Hematopoietic multipotent progenitor cell treated with erythropoietin and hydrocortisone succinate and interleukin-3 and kit ligand, for 8 days (in vitro differentiated cells): Measurements from ENCODE around the gene GDF11.
"Not testable (repeated sequence)": the region's sequence is repeated elsewhere in the genome, so short reads cannot be mapped to it uniquely, and the experiment has no call there.

Experiments used
- DNase-seq: peaks from one replicate; pipeline ENCODE4 v3.0.0-alpha.2; 2015

Gene GDF11

GRCh38 chr12:55743406-55744339 is 751 bp downstream of the GDF11 start:
- DNase-seq: peak; percentile 63

- no peak for DNase-seq
Observed at GRCh38 chr12:55744340-55745030, 1.6 kb downstream of the GDF11 start.

DNA sequence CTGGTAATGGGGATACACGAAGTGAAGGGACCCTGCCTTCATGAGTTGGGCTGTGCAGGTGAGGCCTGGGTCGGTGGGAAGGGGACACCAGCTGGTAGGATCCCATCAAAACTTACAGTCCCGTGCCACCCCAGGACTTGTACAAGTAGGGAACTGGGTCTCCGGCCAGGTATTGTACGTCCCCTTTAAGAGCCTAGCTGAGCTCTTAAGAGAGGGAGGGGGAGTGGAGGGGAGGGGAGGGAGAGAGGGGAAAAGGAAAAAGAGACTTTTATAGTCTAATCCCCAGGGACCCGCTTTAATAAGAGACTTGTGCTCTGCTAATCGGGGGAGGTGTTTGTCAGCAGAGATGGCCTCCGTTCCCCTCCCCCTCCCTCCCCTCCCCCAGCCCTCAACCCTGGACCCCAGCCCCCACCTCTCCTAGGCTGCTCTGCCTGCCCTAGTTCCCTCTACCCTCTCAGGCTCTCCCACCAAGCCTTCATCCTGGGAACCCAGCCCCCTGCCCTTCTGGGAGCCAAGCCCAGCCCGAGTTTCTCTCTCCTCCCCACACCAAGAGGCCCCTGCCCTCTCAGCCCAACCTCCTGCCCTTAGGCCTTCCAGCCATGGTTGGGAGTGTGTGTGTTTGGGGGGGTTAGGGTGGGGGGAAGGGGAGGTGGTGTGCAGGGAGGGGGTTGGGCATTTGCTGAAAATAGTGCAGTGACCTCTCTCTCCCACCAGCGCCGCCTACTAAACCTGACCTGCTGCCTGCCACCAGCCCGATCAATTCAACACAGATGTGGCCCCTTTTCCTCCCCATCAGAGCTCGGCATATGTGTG is 2.6 kb downstream of the GDF11 start:
- DNase-seq: no peak

DNA sequence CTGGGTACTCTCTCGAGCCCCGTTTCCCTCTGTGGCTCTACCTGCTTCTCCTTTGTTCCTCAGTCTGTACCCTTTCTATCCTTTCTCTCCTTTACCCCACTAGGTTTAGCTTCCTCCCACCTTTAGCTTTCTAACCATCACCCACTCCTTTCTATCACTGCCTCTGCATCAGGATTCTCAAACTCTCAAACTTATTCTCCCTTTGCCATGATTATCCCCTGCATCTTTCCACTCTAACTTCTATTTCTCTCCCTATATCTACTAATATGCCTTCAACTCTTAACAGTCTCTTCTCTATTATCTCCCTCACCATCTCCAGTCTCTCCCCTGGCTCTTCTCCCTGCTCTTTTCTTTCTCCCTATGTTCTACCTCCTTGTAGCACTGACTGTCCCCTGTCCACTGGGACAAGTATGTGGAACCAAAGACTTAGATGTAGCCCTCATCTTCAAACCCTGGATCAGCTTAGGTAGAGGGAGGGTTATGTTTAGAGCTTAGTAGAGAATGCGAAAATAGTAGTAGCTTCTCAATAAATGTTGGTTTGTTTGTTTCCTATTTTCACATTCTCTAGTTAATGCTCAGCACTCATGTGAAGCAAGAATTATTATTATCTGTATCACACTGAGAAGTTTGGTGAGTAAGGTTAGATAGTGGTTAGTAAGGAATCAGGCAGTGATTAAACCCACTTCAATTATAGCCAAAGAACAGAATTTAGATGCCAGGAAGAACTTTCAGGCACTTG is 3.4 kb downstream of the GDF11 start:
- no peak for DNase-seq

GRCh38 chr12:55746913-55747231 is 4.0 kb downstream of the GDF11 start:
- no peak for DNase-seq

- DNase-seq: no peak
Observed at GRCh38 chr12:55748230-55748993, 5.5 kb downstream of the GDF11 start.

- no peak for DNase-seq
Observed at GRCh38 chr12:55755246-55755645, 12.3 kb downstream of the GDF11 start.

DNA sequence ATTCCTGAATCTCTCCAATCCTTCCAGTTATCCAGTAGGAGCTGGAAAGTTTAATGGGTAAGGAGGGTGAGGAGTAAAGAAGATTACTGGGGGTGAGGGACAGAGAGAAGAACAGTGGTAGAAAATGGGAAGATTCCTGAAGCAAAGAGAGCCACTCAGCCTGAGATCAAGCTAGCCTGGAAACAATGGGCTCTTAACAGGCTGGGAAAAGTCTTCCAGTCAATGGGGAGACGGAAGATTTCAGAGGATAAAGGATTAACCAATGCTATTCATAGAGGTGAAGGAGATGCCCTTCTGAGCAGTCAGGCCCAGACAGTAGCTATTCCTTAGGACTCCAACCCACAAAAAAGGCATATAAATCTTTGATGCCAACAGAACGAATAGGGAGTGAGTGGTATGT is 14.8 kb downstream of the GDF11 start:
- DNase-seq: no peak

DNA sequence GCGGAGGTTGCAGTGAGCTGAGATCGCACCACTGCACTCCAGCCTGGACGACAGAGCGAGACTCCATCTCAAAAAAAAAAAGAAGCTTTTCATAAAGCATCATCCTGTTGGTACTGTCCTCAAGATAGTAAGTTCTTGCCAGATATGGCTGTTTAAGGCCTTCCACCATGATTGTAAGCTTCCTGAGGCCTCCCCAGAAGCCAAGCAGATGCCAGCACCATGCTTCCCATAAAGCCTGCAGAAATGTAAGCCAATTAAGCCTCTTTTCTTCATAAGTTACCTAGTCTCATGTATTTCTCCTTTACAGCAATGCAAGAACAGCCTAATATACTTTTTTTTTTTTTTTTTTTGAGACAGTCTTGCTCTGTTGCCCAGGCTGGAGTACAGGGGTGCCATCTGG is 15.7 kb downstream of the GDF11 start:
- DNase-seq: not testable (repeated sequence)

GRCh38 chr12:55760663-55761062 is 17.7 kb downstream of the GDF11 start:
- no peak for DNase-seq

DNA sequence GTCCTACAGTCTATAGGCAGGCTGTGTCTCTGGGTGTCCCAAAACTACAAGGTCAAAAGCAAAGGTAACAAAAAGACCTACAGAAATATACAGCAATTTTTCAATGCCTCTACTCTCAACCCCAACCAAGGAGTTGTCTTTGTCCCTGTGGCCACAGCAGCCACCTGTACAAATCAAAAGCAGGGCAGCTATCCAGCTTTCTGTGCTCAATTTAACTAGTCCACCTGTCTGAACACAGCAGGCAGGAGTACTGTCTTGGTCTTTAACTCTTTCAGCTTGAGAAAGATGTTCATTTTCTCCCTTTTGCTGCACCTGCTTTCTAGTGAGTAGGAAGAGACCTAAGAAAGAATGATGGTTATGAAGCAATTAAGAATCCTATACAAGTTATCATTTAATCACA is 19.7 kb downstream of the GDF11 start:
- DNase-seq: no peak

- no peak for DNase-seq
Observed at GRCh38 chr12:55765736-55766290, 22.9 kb downstream of the GDF11 start.

- no peak for DNase-seq
Observed at GRCh38 chr12:55767156-55767555, 24.2 kb downstream of the GDF11 start.

DNA sequence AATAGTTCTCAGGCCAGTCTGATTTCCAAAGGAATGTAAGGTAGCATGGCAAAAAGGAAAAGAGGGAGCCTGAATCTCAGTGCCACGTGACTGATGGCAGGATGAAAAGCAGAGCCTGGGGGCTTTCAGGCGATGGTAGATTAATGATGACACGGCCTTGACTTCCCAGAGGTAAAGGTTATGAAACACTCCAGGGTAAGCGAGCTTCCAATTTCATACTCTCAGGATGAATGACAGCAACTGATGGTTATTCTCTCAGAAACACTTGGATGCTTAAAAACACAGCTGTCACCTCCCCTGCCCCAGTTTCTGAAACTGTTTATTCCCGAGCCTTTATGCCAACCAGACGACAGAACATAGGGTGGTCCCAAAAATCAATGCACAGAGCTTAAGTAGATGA is 28.8 kb downstream of the GDF11 start:
- no peak for DNase-seq

- no peak for DNase-seq
Observed at GRCh38 chr12:55777856-55778255, 34.9 kb downstream of the GDF11 start.

- DNase-seq: peak; percentile 78
Observed at GRCh38 chr12:55780685-55781084, 37.8 kb downstream of the GDF11 start.

- DNase-seq: no peak
Observed at GRCh38 chr12:55788546-55788945, 45.6 kb downstream of the GDF11 start.

DNA sequence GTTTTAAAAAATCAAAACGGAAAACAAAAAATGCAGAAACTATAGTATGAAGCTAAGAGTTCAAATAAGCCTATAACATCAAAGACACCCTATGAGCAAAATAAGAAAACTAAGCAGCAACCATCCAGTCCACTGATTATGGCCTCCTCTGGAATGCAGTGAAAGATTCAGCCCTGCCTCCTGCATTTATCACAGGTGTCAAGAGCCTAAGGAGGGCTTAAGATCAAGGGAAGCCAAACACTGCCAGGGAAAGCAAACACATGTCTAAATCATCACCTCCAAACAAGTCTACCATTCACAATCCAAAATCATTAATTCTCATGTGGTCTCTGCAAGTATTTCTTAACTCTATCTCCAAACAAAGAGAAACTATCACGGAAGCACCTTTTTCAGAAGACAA is 46.2 kb downstream of the GDF11 start:
- no peak for DNase-seq

DNA sequence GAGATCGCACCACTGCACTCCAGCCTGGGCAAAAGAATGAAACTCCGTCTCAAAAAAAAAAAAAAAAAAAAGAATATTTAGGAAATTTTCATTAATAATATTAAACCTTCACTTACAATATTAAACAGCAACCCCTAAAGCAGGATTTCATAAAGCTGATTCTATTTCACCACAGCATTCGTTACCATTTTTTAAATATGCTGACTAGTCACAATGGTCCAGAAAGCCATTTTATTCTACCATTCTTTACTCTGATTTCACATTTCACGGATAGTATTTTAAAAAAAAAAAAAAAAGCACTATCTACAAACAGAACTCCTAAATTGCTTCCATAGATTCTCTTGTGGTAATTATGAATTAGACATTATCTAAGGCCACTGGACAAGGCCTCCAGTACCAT is 47.0 kb downstream of the GDF11 start:
- DNase-seq: no peak

GRCh38 chr12:55795950-55796349 is 53.0 kb downstream of the GDF11 start:
- DNase-seq: no peak

DNA sequence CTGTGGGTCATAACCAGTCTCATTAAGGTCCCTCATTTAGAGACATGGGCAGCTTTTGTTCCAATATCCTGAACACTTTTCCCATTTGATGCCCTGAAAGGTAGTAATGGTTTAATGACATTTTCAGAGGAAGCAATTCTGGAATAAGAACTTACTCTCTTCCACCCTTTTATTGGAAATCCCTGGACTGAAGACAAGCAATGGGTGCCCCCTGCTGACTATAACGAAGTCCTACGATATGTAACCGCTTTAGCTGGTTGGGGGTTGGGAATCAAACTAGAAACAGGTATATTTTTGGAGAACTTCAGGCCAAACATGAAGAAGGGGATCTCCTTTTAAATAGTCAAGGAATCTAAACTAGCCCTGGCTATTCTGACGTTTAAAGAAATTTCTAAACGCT is 54.1 kb downstream of the GDF11 start:
- peak; percentile 73 for DNase-seq

GRCh38 chr12:55797550-55797949 is 54.6 kb downstream of the GDF11 start:
- DNase-seq: no peak
